HG03565 (cell line): ENCODE data around the gene ANKRD63.

Experiments used
- ATAC-seq: cut with Tn5 transposase; IDR thresholded peaks from one replicate; pipeline ENCODE4 v1.9.1; 2021; ENCODE audit warnings: mild to moderate bottlenecking, moderate library complexity; ENCODE audit not compliant: unreplicated experiment

Gene ANKRD63

GRCh38 chr15:40282869-40283614 lies at the start of gene ANKRD63:
Gene ANKRD63, minus strand, starts transcription at chr15:40283064. Its CDS starts 478 bp downstream, at chr15:40282586.
- ATAC-seq, result no peak

- no peak for ATAC-seq
Observed at GRCh38 chr15:40332113-40332781, 49.4 kb upstream of the ANKRD63 start.

GRCh38 chr15:40331637-40332036 lies 48.8 kb upstream of the ANKRD63 start:
- no peak for ATAC-seq

GRCh38 chr15:40331026-40331425 lies 48.2 kb upstream of the ANKRD63 start:
- ATAC-seq, result no peak

GRCh38 chr15:40330368-40330836 lies 47.5 kb upstream of the ANKRD63 start:
- no peak for ATAC-seq

GRCh38 chr15:40329804-40330203 lies 46.9 kb upstream of the ANKRD63 start:
- ATAC-seq, result no peak

- ATAC-seq, result no peak
Observed at GRCh38 chr15:40328751-40329150, 45.9 kb upstream of the ANKRD63 start.

- no peak for ATAC-seq
Observed at GRCh38 chr15:40328176-40328575, 45.3 kb upstream of the ANKRD63 start.

GRCh38 chr15:40327457-40327856 lies 44.6 kb upstream of the ANKRD63 start:
- no peak for ATAC-seq

- ATAC-seq, result no peak
Observed at GRCh38 chr15:40325700-40326099, 42.8 kb upstream of the ANKRD63 start.

GRCh38 chr15:40325188-40325587 lies 42.3 kb upstream of the ANKRD63 start:
- ATAC-seq, result no peak

GRCh38 chr15:40323953-40324937 lies 41.4 kb upstream of the ANKRD63 start:
- ATAC-seq, result peak; percentile 9

- ATAC-seq, result peak; percentile 83
Observed at GRCh38 chr15:40323239-40323952, 40.5 kb upstream of the ANKRD63 start, which contains the start of gene INAFM2. Gene INAFM2, plus strand, starts transcription at chr15:40323692. Its CDS starts 364 bp downstream, at chr15:40324056.

- ATAC-seq, result no peak
Observed at GRCh38 chr15:40322531-40323238, 39.8 kb upstream of the ANKRD63 start.

GRCh38 chr15:40320931-40321371 lies 38.1 kb upstream of the ANKRD63 start:
- no peak for ATAC-seq

GRCh38 chr15:40320409-40320808 lies 37.5 kb upstream of the ANKRD63 start:
- ATAC-seq, result no peak

- no peak for ATAC-seq
Observed at GRCh38 chr15:40317580-40317979, 34.7 kb upstream of the ANKRD63 start.

GRCh38 chr15:40316931-40317330 lies 34.1 kb upstream of the ANKRD63 start:
- ATAC-seq, result no peak

- no peak for ATAC-seq
Observed at GRCh38 chr15:40314723-40315276, 31.9 kb upstream of the ANKRD63 start.
